NCI-H128 (cell line): ENCODE results near the gene HOXB2.

Source experiments
- DNase-seq: peaks from one replicate; lab custom pipeline; 2025; ENCODE audit not compliant: unreplicated experiment; lab: John Stamatoyannopoulos, UW

The HOXB2 gene

DNA sequence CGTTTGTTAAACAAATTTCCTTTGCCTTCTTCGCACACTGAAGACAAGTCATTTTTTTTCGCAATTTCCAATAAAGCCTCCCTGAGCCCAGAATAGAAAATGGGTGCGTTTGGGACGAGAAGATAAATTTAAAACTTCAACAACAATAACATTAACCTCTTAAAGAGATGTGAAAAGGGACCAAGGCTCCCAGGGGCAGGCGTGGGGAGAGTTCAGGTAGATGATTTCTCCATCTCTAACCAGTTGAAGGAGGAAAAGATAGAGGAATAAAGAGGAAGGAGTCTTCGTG, 34.5 kb upstream of the HOXB2 start:
- no peak for DNase-seq

- no peak for DNase-seq
Measured at GRCh38 chr17:48578616-48579470, 33.9 kb upstream of the HOXB2 start.

- DNase-seq, result no peak
Measured at GRCh38 chr17:48577946-48578615, 33.2 kb upstream of the HOXB2 start, which contains the start of gene HOXB4. Gene HOXB4 (minus strand): TSS chr17:48578350. CDS start chr17:48578319, 31 bp downstream.

DNA sequence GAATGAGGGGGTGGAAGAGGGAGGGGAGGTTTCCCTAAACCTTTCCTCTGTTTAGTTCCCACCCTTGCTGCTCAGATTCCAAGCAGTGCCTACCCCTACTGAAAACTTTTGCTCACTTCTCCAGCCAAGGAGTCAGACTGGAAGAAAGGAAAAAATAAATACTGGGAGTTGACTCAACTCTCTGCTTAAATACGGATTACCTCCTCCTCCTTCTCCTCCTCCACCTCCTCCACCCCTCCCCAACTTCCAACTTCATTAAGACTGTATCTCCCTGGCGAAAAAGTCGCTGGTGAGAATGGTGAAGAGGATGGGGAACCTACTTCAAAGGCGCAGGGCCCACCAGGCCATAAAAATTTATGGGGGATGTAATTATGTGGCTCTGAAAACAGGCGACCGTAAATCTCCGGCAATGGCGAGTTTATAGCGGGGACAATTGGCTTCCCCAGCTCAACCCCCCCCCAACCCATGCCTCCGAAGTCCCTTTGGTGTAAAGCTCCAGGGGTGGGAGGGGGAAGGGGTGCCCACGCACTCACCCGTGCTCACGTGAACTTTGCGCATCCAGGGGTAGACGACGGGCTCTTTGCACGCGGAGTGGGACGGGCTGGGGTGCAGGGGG, 32.5 kb upstream of the HOXB2 start:
- no peak for DNase-seq

GRCh38 chr17:48576479-48577309, 31.8 kb upstream of the HOXB2 start:
- DNase-seq, result no peak

DNA sequence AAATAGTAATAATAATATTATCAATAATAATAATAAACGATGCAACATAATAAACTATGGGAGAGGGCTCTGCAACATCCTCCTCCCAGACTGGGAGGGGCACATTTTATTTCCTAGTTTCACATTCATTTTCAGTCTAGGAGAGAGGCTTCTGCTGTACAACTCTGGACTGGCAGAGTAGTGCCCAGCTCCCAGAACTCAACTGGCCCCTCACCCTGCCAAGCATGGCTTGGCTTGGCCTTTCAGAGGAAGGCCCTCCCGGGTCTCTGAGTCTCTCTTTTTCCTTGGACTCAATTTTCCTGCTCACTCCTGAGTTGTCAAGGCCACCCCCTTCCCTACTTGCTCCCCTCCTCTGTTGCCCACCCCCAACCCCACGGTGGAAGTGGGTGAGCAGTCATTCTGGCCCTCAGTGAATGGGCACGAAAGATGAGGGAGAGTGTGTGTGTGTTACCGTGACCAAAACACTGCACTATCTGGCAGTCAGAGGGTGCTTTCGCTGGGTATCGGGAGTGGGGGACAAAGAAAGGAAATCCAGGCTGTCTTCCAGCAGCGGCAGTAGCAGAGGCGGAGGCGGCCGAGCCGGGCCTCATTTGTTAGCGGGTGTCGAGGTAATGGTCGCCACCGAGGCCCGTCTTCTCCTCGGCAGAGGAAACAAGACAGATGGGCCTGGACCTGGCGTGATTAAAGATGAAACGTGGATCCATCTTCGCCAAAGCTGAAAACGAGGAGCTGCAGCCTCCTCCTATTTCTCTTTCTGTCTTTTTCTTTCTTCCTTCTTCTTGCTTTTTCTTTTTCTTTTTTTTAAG, 31.0 kb upstream of the HOXB2 start:
- no peak for DNase-seq

- DNase-seq, result no peak
Measured at GRCh38 chr17:48575066-48575582, 30.2 kb upstream of the HOXB2 start.

GRCh38 chr17:48574505-48575065, 29.7 kb upstream of the HOXB2 start:
- DNase-seq, result no peak

DNA sequence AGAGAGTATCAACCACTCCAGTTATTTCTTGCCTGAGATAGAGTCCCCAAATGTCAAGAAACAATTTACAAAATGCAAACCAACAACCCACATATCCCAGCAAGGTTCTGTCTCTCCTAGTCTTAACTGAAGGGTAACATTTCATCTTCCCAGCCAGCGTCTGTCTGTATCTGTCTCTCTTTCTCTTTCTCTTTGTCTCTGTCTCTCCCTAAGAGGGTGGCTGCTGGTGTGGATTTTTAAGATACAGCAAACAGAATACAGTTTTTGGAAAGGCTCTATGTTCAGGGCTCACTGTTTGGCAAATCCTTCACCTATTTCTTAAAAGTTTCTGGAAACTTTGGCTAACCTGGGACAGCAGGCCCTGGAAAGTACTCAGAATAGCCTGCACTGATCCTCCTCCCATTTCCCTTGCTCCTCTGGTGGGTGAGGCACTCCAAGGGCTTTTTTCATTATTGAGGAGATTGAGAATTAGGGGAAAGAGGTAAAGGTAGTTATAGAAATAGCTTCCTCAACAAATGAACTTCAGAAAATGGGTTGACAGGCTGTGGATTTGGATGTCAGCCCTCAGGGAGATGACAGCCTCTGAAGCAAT, 27.0 kb upstream of the HOXB2 start:
- DNase-seq, result no peak

DNA sequence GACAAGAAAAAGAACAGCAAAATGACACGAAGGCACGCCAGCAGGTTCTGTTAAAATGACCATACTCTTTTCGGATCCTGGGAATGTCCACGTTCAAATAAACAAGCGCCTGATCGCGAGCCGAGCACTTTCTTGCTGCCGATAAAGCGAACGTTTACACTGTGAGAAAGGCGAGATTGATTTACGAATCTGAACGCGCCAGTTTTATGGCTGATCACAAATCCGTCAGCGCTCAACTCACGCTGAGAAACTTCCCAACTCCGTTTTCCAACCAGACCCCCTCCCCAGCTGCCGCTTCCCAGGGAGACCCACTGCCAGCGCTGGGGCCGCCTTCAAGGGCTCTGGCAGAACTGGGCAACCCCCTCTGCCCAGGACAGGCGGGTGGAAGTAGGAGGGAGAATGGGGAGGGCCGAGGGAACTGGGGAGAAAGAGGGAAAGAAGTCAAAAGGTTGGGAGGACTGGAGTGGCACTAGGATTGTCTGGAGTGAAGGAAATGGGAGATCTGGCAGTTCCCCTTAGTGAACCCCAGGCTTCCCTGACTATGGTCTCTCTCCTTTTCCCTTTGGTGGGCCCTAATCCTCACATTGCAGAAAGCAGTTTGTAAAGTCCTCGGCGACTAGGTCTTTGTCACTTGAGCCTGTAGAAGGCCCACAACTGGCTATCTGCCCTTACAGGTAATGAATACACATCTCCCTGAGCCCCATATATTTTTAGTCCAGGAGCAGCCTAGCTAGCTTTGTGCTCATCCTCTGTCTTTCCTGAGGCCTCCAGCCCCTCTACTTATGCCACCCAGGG, 26.3 kb upstream of the HOXB2 start:
- DNase-seq, result no peak

DNA sequence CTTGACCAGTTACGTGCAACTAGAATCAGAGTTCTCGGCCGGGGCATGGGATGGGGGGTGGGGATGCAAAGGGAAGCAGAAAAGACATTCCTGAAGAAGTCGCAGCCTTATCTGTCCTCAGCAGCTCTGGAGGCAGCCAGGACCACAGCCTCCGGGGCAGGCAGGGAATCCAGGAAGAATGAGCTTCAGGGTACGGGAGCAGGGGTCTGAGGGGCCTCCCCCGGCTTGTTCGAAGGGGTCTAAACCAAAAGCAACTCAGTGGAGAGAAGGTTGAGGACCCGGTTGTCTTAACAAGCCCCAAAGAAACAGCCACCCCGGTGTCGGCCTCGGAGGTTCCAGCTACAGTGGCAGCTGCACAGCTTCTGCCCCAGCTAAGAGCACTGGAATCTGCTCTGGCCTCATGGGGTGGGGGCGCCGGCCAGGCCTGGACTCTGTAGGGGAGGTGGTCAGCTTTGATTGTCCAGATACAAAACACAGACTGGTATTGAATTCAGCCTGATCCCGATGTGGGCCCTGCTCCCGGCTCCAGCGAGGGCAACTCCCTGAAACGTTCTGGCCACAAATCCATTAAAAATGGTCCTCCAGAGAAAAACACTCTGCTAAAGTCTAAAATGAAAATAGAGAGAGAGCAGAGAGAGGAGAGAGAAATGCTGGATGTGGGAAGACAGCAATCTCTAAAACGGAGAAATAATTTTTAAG, 25.6 kb upstream of the HOXB2 start:
- no peak for DNase-seq

DNA sequence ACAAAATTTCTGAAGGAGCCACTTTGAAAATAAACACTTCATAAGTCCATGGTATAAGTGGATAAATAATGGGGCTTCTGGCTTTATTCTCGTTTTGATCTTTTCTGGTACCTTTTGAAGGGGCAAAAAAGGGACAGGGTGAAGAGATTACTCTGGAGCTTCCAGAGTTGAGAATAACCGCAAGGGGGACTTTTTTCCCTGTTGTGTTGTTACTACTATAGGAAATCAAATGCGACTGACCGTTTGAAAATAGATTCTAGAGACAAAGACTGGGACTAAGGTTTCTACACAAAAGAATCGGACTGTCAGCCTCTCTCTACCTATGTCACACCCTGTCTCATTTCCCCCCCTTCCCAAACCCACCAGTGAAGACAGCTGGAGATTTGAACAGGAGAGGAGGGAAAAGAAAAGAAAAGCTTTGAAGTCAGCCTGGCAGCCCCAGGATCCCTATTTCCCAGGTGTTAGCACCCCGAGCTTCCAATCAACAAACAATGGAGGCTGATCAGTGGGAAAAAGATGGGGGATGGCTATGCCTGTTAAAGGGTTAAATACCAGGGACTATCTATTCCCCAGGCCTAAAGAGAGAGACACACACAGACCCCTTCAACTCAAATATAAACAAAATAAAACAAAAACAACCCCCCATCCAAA, 24.9 kb upstream of the HOXB2 start:
- no peak for DNase-seq

DNA sequence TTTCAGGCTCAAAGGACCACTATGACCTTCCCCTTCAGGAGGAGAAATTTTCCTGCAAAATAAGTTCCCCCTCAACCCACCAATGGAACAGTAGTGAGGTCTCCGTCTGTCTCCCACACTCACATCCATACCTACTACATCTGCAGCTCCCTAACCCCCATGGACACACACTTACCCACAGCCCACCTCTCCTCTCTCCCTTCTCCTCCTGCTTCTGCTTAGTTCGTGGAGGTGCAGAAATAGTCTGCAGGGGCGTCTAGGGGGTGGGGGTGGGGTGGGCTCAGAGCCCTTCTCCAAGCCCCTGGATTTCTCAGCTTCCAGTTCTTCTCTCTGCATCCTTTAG, 24.3 kb upstream of the HOXB2 start:
- no peak for DNase-seq

- DNase-seq, result no peak
Measured at GRCh38 chr17:48568499-48569239, 23.8 kb upstream of the HOXB2 start.

DNA sequence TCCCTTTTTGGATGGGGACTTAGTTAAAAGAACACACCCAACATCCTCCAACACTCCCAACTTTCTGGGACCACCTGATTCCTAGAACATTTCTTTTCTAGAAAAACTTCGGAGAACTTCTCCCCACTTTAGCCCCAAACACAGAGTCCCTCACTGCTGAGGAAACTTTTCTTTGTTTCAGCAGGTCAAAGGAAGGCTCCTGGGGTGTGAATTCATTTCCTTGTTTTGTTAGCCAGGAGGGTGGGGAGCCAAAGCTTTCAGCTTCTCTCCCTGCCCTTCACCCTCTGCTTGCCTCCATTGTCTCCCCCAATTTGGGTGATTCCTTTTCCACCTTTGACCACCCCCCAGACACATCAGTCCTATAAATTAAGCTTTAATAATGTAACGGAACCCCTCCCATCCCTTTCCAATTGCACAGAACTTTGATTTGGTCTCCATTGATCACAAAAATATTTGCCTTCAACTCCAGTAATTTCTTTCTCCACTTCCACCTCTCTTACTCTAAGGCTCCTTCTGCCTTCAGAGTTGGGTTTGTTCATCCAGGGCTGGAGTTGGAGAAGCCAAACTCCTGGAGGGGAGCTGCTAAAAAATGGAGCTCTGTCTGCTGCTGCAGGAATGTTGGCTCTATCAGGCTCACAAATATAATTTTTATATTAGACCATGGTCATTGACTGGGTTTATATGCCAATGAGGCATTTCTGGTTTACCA, 22.9 kb upstream of the HOXB2 start:
- no peak for DNase-seq

GRCh38 chr17:48567209-48567608, 22.3 kb upstream of the HOXB2 start:
- DNase-seq, result no peak
